Rectal smooth muscle tissue (tissue), 1 donor: ENCODE results near the gene LIPN.

Experiments used
- H3K27ac ChIP-seq: one replicate; pipeline ENCODE4 v1.7.0; 2013; ENCODE audit warnings: low read depth, low read length, inconsistent platforms
- H3K27me3 ChIP-seq: one replicate; pipeline ENCODE4 v1.7.0; 2013; ENCODE audit warnings: low read length; ENCODE audit not compliant: control insufficient read depth, insufficient read depth
- H3K36me3 ChIP-seq: one replicate; pipeline ENCODE4 v1.7.0; 2013; ENCODE audit warnings: low read length; ENCODE audit not compliant: control insufficient read depth, insufficient read depth
- H3K4me1 ChIP-seq: one replicate; pipeline ENCODE4 v1.7.0; 2013; ENCODE audit warnings: low read length; ENCODE audit not compliant: control insufficient read depth, insufficient read depth
- H3K4me3 ChIP-seq: one replicate; pipeline ENCODE4 v1.7.0; 2013; ENCODE audit warnings: low read length
- H3K9ac ChIP-seq: one replicate; pipeline ENCODE4 v1.7.0; 2013; ENCODE audit warnings: low read length

Gene LIPN

GRCh38 chr10:88788924-88789323 lies 29.1 kb downstream of the LIPN start:
- Histone ChIP-seq H3K4me1 (no peaks in the 10 kb centered on the region), H3K36me3 (no peaks in the 10 kb centered on the region), H3K4me3 (no peak overlapping the region), H3K27ac (no peak overlapping the region), H3K9ac (no peak overlapping the region), H3K27me3 (no peaks in the 10 kb centered on the region)

DNA sequence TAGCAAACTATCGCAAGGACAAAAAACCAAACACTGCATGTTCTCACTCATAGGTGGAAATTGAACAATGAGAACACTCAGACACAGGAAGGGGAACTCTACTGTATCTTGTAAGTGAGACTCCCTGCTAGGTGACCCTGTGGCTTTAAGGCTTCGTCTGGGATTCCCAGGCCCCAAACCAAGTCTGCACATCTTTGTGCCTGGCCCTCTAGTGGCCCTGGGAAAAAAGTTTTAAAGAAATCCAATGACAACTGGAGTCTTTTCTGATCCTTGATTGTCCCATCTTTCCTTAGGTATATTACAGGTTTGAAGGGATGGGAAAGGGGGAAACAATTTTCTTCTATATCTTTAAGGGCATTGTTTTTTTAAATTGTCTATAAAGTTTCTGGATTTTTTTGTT lies 32.1 kb downstream of the LIPN start:
- H3K27ac ChIP-seq: no peak overlapping the region
- H3K4me1 ChIP-seq: no peaks in the 10 kb centered on the region
- H3K9ac ChIP-seq: no peak overlapping the region
- no peaks in the 10 kb centered on the region for H3K36me3 ChIP-seq
- no peaks in the 10 kb centered on the region for H3K27me3 ChIP-seq
- no peak overlapping the region for H3K4me3 ChIP-seq

GRCh38 chr10:88792661-88793060 lies 32.8 kb downstream of the LIPN start:
- Histone ChIP-seq H3K27me3 (no peaks in the 10 kb centered on the region), H3K27ac (no peak overlapping the region)

DNA sequence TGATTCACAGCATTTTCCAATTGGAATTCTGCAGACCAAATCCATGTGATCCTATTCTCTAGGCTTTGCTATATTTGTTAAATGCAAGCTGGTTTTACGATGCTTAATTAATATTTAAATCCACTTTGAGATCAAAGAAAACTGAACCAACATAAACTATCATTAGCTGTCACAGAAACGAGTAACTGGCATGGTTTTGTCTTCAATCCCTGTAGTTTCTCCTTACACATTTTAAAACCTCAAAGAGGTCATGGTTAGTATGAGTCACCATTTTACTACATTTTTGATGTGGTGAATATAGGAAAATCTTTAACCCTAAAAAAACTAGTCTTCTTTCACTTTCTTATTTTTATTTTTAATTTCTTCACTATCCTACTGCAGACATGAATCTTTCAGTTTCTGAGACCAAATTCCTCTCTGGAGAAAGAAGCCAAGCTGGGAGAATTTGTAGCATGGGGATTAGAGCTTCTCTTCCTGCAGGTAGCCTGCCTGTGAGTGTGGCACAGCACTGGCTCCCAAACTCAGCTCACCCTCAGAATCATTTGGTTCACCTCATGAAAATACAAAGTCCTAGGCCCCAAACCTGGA lies 34.0 kb downstream of the LIPN start:
- Histone ChIP-seq H3K4me3 (no peak overlapping the region), H3K9ac (no peak overlapping the region), H3K27me3 (no peaks in the 10 kb centered on the region), H3K4me1 (no peaks in the 10 kb centered on the region), H3K36me3 (no peaks in the 10 kb centered on the region), H3K27ac (no peak overlapping the region)

More at GRCh38 chr10:88792661-88793060, 32.8 kb downstream of the LIPN start:
- Histone ChIP-seq H3K9ac (no peak overlapping the region), H3K4me3 (no peak overlapping the region), H3K4me1 (no peaks in the 10 kb centered on the region), H3K36me3 (no peaks in the 10 kb centered on the region)

DNA sequence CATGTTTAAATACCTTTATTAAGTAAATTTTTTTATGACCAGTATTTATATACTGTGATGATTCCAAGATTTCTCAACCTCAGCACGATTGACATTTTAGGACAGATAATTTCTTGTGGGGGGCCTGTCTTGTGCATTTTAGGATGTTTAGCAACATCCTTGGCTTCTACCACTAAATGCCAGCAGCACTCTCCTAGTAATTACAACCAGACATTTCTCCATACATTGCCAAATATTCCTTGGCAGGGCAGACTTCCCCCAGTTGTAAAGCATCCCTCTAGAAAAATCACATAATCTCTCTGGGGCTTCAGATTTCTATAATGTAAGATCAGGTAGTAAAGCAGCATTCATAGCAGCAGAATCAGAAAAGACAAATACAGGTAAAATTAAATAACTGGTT lies 34.9 kb downstream of the LIPN start:
- H3K9ac ChIP-seq: no peak overlapping the region
- no peaks in the 10 kb centered on the region for H3K4me1 ChIP-seq
- no peak overlapping the region for H3K4me3 ChIP-seq
- H3K27me3 ChIP-seq: no peaks in the 10 kb centered on the region
- H3K27ac ChIP-seq: no peak overlapping the region
- H3K36me3 ChIP-seq: no peaks in the 10 kb centered on the region

DNA sequence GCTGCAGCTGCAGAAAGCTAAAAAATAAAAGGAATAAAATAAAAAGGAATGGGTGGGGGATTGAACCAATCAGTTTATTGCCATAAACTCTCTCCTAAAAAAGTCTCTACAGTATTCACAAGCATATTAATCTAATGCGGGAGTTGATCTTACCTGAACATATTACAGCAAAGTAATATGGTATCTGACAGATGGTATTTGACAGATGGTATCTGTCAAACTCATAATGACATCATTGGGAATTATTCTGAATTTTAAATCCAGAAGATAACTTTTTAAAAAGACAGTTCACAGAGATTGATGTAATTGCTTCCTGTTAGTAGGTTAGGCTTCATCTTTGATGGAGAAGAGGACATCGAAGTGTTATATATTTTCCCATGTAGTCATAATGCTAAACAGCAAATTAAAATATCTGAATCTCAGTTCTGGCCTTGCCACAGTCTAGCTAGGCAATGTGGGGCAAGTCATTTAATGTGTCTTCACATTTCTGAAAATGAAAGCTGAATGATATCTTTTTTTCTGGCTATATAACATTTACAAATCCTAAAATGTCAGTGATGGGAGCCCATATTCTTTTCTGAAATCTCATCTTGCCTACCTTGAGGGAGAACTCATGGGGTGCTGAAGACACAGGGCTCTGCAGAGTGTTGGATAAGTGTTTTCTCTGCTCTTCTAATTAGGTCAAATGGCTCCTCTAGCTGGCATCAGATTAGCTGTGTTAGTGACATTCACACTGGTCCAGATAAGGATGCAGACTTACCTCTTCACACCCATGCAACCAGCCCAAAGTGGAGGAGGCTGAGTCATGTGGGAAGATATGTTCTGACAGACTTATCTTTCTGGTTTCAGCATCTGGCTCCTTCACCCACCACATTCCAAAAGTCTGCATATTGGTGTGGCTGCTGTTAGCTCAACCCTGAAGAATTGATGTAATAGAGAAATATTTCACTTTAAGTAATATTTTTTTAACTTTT lies 40.6 kb downstream of the LIPN start:
- Histone ChIP-seq H3K4me1 (no peaks in the 10 kb centered on the region), H3K4me3 (no peak overlapping the region), H3K27me3 (no peaks in the 10 kb centered on the region), H3K9ac (no peak overlapping the region), H3K36me3 (no peaks in the 10 kb centered on the region), H3K27ac (no peak overlapping the region)

DNA sequence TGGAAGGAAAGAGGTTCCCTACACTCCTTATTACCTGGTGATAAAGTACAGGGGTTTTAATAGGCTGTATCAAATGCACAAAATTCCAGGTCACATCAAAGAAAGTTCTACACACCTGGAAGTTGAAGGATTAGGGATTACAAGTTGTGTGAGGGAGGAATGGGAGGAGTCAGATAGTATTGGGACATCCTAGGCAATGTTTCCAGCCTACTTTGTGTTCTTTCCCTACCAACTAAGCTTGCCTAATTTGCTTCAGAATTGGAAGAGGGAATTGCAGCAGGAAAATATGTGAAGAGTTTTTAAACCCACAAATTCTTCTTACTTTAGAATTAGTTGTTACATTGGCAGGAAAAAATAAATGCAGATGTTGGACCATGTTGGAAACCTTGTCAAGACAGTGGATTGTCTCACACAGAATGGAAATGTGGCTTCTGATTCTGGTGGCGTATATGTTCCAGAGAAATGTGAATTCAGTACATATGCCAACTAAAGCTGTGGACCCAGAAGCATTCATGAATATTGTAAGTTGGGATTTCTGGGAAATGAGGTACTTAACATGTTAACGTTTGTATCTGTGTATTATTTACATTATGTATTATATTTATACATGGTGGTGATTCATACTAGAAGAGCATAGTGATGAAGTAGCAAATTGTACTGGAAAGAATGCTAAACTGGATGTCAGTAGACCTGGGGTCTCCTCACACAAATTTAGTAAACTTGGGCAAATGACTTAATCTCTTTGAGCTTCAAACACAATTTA lies 42.9 kb downstream of the LIPN start, which contains the start of gene LIPM:
TSS of gene LIPM (plus strand) at position 208 of the 763 bp plus-strand sequence. CDS start at position 375, 167 bp downstream.
- Histone ChIP-seq H3K27me3 (no peaks in the 10 kb centered on the region), H3K9ac (no peak within 1 kb of the TSS), H3K4me3 (no peak within 1 kb of the TSS)

DNA sequence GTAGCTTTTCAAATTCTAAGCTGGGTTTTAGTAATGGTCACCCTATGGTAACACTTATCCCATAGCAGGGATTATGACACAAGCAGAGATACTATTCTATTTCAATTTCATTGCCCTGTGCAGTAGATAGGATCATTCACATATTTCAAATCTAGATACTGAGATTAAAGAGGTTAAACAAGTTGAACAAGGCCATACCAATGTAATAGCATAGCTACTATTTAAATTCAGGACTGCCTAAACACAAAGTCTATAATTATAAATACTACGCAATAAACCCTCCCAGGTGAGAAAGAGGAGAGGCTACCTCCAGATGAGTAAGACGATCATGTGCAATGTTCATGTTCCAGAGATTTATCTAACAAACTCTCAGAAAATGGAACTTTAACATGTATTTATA lies 43.8 kb downstream of the LIPN start:
- H3K27ac ChIP-seq: no peak overlapping the region
- H3K4me1 ChIP-seq: no peaks in the 10 kb centered on the region
- no peak overlapping the region for H3K4me3 ChIP-seq
- no peak overlapping the region for H3K9ac ChIP-seq
- H3K27me3 ChIP-seq: no peaks in the 10 kb centered on the region
- H3K36me3 ChIP-seq: no peaks in the 10 kb centered on the region

More for the DNA sequence above, 42.9 kb downstream of the LIPN start, which contains the start of gene LIPM:
- Histone ChIP-seq H3K36me3 (no peaks in the 10 kb centered on the region), H3K27ac (no peak within 1 kb of the TSS), H3K4me1 (no peaks in the 10 kb centered on the region)

GRCh38 chr10:88804083-88804812 lies 44.4 kb downstream of the LIPN start:
- Histone ChIP-seq H3K9ac (no peak overlapping the region), H3K27me3 (no peaks in the 10 kb centered on the region), H3K36me3 (no peaks in the 10 kb centered on the region), H3K27ac (no peak overlapping the region), H3K4me1 (no peaks in the 10 kb centered on the region), H3K4me3 (no peak overlapping the region)

GRCh38 chr10:88805361-88805760 lies 45.5 kb downstream of the LIPN start:
- no peak overlapping the region for H3K4me3 ChIP-seq

DNA sequence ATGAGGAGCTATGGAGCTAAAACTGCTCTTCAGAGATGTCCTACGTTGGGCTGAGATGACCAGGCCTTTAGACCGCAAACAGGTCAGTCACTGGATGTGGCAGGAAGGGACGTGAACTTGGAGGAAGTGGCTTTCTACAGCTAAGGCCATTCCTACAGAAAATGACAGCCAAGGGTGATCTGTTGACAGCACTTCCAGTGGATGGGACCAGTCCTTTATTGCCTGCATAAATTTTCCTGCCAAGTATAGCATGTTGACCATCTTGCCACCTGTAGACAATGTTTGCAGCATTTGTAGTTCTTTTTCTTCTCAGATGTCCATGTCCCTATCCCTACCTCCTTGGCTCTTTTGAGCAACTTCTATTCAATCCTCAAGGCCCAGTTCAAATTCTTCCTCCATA lies 46.1 kb downstream of the LIPN start:
- Histone ChIP-seq H3K27ac (no peak overlapping the region), H3K9ac (no peak overlapping the region), H3K27me3 (no peaks in the 10 kb centered on the region), H3K4me3 (no peak overlapping the region), H3K4me1 (no peaks in the 10 kb centered on the region), H3K36me3 (no peaks in the 10 kb centered on the region)

More at GRCh38 chr10:88805361-88805760, 45.5 kb downstream of the LIPN start:
- Histone ChIP-seq H3K27ac (no peak overlapping the region), H3K36me3 (no peaks in the 10 kb centered on the region), H3K27me3 (no peaks in the 10 kb centered on the region), H3K4me1 (no peaks in the 10 kb centered on the region), H3K9ac (no peak overlapping the region)

GRCh38 chr10:88809621-88810020 lies 49.8 kb downstream of the LIPN start:
- Histone ChIP-seq H3K4me1 (no peaks in the 10 kb centered on the region), H3K27ac (no peak overlapping the region), H3K4me3 (no peak overlapping the region), H3K27me3 (no peaks in the 10 kb centered on the region), H3K36me3 (no peaks in the 10 kb centered on the region), H3K9ac (no peak overlapping the region)
